ENCODE results near the gene SUB1.
"Not testable (repeated sequence)": the region's sequence is repeated elsewhere in the genome, so short reads cannot be mapped to it uniquely, and the experiment has no call there.

SUB1 gene

DNA sequence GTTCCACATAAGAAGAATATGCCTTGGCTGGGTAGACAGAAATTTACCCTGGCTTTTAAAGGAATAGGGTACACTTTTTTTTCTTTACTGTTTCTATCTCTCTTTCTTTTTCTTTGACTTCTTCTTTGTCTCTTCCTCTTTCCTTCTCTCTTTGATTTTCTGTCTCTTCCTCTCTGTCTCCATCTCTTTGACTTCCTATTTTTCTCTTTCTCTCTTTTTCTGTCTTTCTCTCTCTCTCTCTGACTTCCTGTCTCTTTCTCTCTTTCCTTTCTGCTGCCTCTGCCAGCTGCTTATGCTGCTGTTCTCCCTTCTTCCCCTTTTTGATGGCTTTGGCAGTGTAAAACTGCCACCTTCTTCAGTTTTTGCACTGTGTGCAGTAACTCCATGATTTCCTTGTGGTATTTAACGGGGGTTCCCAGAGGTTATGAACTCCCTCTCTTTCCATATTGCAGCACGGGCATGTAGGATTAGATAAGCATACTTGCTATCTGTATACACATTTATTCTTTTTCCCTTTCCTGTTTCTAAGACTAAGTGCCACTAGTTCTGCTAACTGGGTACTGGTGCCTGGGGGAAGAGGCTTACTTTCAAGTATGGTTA, 31.1 kb upstream of the SUB1 start:
- not testable (repeated sequence) for H3K4me1 Mint-ChIP-seq (ENCODE audit: low read depth); H3K27ac Mint-ChIP-seq; H3K4me3 Mint-ChIP-seq; H3K9me3 Mint-ChIP-seq; H3K27me3 Mint-ChIP-seq; H3K36me3 Mint-ChIP-seq (ENCODE audit: low read depth)

DNA sequence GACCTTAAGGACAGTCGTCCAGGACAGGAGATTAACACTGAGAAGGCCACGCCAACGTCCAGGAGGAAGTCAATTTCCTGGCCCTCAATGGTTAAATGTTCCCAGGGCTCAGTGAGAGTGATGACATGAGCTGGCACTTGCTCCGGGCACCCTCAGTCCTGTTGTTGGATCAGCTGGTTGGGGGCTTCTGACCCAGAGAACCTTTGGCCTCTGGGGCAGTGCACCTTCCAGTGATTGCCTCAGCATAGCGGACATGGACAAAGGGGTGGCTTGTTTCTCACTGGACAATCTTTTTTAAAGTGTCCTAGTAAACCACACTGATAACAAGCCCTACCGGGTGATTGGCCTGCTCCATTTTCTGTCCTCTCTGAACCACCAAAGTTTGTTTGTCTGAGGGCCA, 28.8 kb upstream of the SUB1 start:
- H3K9me3 Mint-ChIP-seq; H3K4me1 Mint-ChIP-seq (ENCODE audit: low read depth); H3K27ac Mint-ChIP-seq; H3K4me3 Mint-ChIP-seq; H3K27me3 Mint-ChIP-seq; H3K36me3 Mint-ChIP-seq (ENCODE audit: low read depth): not testable (repeated sequence)

DNA sequence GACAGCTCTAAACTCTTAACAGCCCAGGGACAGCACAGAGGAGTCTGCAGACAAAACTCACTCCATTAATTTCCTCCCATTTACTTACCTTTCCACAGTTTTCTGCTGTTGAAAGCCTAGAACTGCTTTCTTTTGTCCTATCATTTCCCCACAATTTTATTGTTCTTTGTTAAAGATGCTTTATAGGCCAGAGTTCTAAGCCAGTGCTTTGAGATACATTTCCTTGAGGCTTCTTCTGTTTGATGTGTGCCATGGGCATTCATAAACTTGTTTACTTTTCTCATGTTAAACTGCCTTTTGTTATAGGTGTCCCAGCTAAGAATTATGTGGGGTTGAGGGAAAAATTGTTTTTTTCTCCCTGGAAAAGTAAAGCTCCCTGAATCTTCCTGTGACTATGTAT, 25.9 kb upstream of the SUB1 start:
- H3K4me1 Mint-ChIP-seq (ENCODE audit: low read depth): peaks cover under 1% of the 10 kb centered on the region
- H3K9me3 Mint-ChIP-seq: no peaks in the 10 kb centered on the region
- H3K36me3 Mint-ChIP-seq (ENCODE audit: low read depth): no peaks in the 10 kb centered on the region
- no peak overlapping the region for H3K27ac Mint-ChIP-seq
- no peak overlapping the region for H3K4me3 Mint-ChIP-seq
- H3K27me3 Mint-ChIP-seq: no peaks in the 10 kb centered on the region

DNA sequence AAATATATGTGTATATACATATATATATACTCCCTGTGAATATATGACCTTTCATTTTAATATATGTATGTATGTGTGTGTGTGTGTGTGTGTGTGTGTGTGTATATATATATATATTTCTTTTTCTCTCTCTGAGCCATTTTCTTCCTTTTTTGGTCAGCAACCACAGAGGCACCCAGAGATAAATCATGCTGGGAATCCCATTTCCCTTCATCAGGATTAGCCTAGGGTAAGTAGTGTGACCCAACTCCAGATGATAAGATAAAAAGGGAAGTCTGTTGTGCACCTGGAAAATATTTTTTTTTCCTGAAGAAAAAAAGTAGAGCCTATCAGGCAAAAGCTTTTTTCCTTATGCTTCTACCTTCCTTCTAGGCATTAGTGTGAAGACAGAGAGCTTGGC, 25.4 kb upstream of the SUB1 start:
- Mint-ChIP-seq H3K4me1 (ENCODE audit: low read depth) (no peaks in the 10 kb centered on the region), H3K27me3 (no peaks in the 10 kb centered on the region), H3K9me3 (no peaks in the 10 kb centered on the region), H3K4me3 (no peak overlapping the region), H3K27ac (no peak overlapping the region), H3K36me3 (ENCODE audit: low read depth) (no peaks in the 10 kb centered on the region)

DNA sequence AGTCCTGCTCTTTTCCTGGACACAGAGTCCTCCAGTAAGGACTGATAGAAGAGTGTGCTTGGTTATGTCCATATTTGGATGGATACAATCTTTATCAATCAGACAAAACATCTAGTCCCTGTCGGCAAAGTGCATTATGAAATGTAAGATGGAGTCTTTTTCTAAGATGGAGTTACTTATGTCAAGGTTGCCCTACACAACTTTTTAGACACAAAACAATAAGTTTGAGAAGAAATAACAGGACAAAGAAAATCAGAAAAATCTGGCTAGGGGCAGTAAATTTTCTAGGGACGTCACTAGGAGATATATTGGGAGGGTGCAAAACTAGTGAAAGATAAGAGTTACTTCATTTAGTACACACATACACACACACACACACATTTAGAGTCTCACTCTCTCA, 23.3 kb upstream of the SUB1 start:
- no peak overlapping the region for H3K27ac Mint-ChIP-seq
- H3K4me1 Mint-ChIP-seq (ENCODE audit: low read depth): no peaks in the 10 kb centered on the region
- H3K4me3 Mint-ChIP-seq: no peak overlapping the region

DNA sequence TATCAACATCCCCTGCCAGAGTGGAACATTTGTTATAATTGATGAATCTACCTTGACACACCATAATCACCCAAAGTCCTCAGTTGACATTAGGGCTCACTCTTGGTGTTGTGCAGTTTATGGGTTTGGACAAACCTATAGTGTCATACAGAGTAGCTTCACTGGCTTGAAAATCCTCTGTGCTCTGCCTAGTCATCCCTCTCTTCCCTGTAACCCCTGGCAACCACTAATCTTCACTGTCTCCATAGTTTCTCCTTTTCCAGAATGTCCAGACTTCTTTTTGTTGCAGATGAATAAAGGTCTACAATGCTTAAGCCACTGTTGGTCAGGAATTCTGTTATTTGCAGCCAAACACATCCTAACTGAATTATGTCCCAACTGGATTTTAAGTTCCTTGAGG, 22.5 kb upstream of the SUB1 start:
- no peaks in the 10 kb centered on the region for H3K9me3 Mint-ChIP-seq
- no peaks in the 10 kb centered on the region for H3K36me3 Mint-ChIP-seq (ENCODE audit: low read depth)
- H3K27ac Mint-ChIP-seq: no peak overlapping the region
- H3K4me1 Mint-ChIP-seq (ENCODE audit: low read depth): no peaks in the 10 kb centered on the region
- no peaks in the 10 kb centered on the region for H3K27me3 Mint-ChIP-seq
- no peak overlapping the region for H3K4me3 Mint-ChIP-seq

More for the DNA sequence above, 23.3 kb upstream of the SUB1 start:
- H3K9me3 Mint-ChIP-seq: no peaks in the 10 kb centered on the region
- no peaks in the 10 kb centered on the region for H3K36me3 Mint-ChIP-seq (ENCODE audit: low read depth)
- H3K27me3 Mint-ChIP-seq: no peaks in the 10 kb centered on the region

DNA sequence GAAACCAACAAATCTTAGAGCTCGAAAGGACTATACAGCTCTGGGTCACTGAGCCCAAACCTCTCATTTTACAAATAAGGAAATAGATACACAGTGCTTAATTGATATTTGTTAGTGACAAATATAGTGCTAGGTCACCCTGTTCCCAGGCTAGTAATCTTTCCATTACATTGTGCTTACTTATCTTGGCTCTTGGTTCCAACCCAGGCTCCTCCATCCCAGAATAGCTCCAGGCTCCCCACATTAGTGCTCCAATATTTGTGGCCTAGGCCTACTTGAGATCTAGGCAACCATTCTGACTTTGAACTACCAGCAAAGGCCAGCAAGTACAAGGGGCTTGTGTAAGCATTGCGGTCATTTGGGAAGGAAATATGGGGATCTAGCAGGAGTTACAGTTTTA, 21.7 kb upstream of the SUB1 start:
- H3K36me3 Mint-ChIP-seq (ENCODE audit: low read depth): no peaks in the 10 kb centered on the region
- no peak overlapping the region for H3K4me3 Mint-ChIP-seq
- no peaks in the 10 kb centered on the region for H3K4me1 Mint-ChIP-seq (ENCODE audit: low read depth)
- H3K27ac Mint-ChIP-seq: no peak overlapping the region
- H3K27me3 Mint-ChIP-seq: no peaks in the 10 kb centered on the region
- H3K9me3 Mint-ChIP-seq: no peaks in the 10 kb centered on the region

DNA sequence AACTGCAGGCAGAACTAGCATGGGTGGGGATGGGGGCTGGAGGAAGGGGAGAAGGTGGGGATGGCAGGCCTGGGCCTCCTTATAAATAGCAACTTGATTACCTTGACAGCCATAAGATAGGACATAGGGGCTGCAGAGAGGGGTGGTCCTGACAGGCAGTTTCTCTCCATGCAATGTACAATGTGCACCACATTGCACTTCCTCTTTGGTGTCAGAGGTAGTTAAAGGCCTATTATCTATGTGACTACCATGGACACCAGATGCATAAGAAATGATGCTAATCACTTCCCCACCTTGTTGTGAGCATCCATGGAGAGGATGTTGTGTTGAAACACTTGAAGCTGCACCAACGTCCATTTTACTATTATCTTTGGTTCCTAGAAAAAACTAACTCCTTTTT, 20.2 kb upstream of the SUB1 start:
- no peak overlapping the region for H3K4me3 Mint-ChIP-seq
- H3K4me1 Mint-ChIP-seq (ENCODE audit: low read depth): no peaks in the 10 kb centered on the region
- H3K36me3 Mint-ChIP-seq (ENCODE audit: low read depth): no peaks in the 10 kb centered on the region
- no peak overlapping the region for H3K27ac Mint-ChIP-seq
- H3K9me3 Mint-ChIP-seq: no peaks in the 10 kb centered on the region
- H3K27me3 Mint-ChIP-seq: no peaks in the 10 kb centered on the region

DNA sequence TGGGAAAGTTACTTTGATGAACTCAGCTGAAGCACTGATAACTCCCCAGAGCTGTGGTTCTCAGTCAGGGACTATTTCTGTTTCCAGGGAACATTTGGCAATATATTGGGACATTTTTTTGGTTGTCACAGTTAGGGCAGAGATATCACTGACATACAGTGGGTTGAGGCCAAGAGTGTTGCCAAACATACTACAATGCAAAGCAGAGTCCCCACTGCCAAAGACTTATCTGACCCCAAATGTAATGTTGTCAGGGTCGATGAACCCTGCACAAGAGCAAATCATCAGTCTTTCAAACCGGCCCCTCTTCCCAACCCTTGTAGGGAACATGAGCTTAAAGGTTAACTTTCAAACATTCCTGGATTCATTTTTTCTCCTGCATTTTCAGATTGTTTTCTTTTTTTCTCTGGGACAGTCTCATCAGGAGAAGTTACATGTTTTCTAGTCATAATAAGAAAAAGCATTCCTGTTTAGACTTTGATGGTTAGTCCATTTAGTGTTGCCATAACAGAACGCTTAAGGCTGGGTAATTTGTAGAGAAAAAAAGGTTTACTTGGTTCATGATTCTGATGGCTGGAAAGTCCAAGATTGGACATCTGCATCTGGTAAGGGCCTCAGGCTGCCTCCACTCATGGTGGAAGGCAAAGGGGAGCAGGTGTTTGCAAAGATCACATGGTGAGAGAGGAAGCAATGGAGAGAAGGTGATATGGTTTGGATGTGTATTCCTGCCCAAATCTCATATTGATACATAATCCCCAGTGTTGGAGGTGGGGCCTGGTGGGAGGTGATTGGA, 18.8 kb upstream of the SUB1 start:
- H3K4me1 Mint-ChIP-seq (ENCODE audit: low read depth): no peaks in the 10 kb centered on the region
- H3K9me3 Mint-ChIP-seq: no peaks in the 10 kb centered on the region
- H3K4me3 Mint-ChIP-seq: no peak overlapping the region
- no peak overlapping the region for H3K27ac Mint-ChIP-seq
- H3K27me3 Mint-ChIP-seq: no peaks in the 10 kb centered on the region
- no peaks in the 10 kb centered on the region for H3K36me3 Mint-ChIP-seq (ENCODE audit: low read depth)

DNA sequence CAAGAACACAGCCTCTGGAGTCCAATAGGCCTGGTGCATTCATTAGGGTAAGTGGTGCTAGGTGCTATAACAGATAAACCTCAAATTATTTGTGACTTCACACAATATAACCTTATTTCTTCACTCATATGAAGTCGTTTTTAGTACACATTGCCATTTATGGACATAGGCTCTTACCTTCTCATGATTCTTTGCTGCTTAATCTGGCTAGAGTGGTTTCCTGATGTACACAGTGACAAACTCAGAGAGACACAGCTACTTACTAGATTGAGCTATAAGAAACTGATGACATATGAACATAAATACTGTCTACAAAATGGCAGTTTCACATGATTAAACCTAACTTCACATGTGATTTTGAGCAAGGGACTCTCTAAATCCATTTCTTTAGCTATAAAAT, 14.2 kb upstream of the SUB1 start:
- H3K36me3 Mint-ChIP-seq (ENCODE audit: low read depth): no peaks in the 10 kb centered on the region
- no peaks in the 10 kb centered on the region for H3K27me3 Mint-ChIP-seq
- no peaks in the 10 kb centered on the region for H3K4me1 Mint-ChIP-seq (ENCODE audit: low read depth)
- no peak overlapping the region for H3K27ac Mint-ChIP-seq
- no peaks in the 10 kb centered on the region for H3K9me3 Mint-ChIP-seq
- H3K4me3 Mint-ChIP-seq: no peak overlapping the region

DNA sequence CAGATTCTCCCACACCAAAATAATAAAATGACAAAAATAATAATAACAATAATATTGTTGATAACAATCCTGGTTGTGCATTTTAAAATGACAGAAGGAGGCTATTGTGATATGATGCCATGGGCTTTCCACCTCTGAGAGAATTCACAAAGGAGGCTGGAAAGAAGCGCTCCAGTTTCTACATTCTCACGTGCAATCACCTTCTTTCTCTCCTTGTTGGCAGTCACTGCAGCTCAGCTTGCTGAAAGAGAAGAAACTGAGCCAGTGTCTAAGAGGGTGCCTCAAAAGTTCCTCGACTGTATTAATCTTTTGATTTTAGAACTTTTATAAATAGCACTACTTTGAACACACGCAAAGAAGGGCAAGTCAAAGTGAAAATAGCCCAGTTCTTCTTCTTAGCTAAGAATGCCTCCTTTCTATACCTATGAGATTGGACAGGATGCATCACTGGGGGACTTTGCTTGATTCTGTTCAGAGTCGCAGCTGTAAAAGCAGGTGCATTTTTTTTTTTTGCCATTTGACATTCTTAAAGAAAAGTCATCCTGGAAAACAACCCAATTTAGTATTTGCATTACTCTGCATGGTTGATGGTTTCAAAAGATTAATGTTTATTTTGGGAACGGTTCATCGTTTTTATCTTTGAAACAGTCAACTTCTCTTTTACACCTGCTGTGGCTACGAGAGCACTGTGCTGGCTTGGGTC, 12.4 kb upstream of the SUB1 start:
- Mint-ChIP-seq H3K4me1 (ENCODE audit: low read depth) (no peaks in the 10 kb centered on the region), H3K36me3 (ENCODE audit: low read depth) (no peaks in the 10 kb centered on the region), H3K27me3 (no peaks in the 10 kb centered on the region), H3K27ac (no peak overlapping the region), H3K4me3 (no peak overlapping the region), H3K9me3 (no peaks in the 10 kb centered on the region)

DNA sequence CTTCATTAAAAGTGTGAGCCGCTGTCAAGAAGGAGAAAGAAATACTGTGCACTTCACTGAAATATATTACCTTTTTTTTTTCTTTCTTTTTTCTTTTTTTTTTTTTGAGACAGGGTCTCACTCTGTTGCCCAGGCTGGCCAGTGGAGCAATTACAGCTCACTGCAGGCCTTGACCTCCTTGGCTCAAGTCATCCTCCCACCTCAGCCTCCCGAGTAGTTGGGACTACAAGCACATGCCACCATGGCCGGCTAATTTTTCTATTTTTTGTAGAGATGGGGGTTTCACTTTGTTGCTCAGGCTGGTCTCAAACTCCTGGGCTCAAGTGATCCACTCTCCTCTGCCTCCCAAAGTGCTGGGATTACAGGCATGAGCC, 11.9 kb upstream of the SUB1 start:
- not testable (repeated sequence) for H3K4me1 Mint-ChIP-seq (ENCODE audit: low read depth); H3K36me3 Mint-ChIP-seq (ENCODE audit: low read depth); H3K27ac Mint-ChIP-seq; H3K27me3 Mint-ChIP-seq; H3K4me3 Mint-ChIP-seq; H3K9me3 Mint-ChIP-seq

DNA sequence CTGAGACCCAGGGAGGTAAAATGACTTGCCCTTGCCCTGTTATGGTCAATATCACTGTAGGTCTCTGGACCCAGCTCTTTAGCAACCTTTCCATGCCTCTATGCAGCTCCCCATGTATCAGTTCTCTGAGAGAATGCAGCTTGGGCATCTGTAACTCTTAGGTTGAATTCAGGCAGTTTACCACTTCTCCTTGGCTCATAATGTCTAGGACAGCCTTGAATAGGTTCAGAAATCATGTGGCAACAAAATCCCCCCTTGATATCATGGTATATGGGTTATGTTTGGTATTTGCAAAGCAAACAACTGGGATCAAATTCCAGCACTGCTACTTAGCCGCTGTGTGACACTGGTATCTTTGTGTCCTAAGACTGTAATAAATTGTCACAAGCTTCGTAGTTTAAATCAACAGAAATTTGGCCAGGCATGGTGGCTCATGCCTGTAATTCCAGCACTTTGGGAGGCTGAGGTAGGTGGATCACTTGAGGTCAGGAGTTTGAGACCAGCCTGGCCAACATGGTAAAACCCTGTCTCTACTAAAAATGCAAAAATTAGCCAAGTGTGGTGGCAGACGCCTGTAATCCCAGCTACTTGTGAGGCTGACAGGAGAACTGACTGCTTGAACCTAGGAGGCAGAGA, 10.7 kb upstream of the SUB1 start:
- no peaks in the 10 kb centered on the region for H3K27me3 Mint-ChIP-seq
- H3K4me1 Mint-ChIP-seq (ENCODE audit: low read depth): peaks cover 3% of the 10 kb centered on the region
- no peaks in the 10 kb centered on the region for H3K36me3 Mint-ChIP-seq (ENCODE audit: low read depth)
- no peak overlapping the region for H3K4me3 Mint-ChIP-seq
- H3K27ac Mint-ChIP-seq: no peak overlapping the region
- H3K9me3 Mint-ChIP-seq: no peaks in the 10 kb centered on the region

DNA sequence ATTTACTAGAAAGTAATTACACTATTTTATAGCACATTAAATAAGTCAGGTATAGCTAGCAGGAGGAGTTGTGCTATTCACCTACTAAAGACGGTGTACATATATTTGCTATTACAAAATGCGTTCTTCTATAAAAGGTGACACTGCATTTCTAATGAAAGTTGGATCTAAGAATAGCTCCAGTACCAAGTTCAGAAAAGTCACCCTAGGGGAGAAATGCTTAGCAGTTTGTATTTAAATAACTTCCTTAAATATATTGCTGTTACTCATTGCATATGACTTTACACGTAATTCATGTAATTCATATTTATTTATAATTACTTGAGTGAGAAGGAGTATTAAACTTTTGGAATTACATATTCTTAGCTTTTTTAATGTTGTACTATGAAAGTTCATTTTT, 7.0 kb upstream of the SUB1 start:
- no peaks in the 10 kb centered on the region for H3K27me3 Mint-ChIP-seq
- H3K4me1 Mint-ChIP-seq (ENCODE audit: low read depth): peaks cover 17% of the 10 kb centered on the region
- H3K4me3 Mint-ChIP-seq: no peak overlapping the region
- no peaks in the 10 kb centered on the region for H3K9me3 Mint-ChIP-seq
- H3K27ac Mint-ChIP-seq: no peak overlapping the region
- H3K36me3 Mint-ChIP-seq (ENCODE audit: low read depth): no peaks in the 10 kb centered on the region

DNA sequence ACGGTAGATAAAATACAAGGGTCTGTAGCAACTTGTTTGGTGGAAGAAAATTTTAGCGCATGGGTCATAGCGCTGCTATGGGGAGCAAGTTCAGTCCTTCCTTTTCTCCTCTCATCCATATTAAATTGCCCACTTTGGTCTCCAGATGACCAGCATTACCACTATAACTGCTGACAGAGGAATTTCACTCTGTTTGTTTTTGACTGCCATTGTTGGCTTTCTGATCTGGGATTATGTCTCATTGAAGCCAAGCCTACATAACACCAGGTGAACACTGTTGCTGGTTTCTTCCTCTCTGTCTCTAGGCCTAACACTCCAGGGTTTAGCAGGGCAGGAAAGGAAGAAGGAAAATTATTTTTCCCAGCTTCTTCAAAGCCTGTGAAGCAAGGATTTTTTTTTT, 6.6 kb upstream of the SUB1 start:
- Mint-ChIP-seq H3K36me3 (ENCODE audit: low read depth) (no peaks in the 10 kb centered on the region), H3K27ac (no peak overlapping the region), H3K9me3 (no peaks in the 10 kb centered on the region), H3K4me1 (ENCODE audit: low read depth) (peaks cover 21% of the 10 kb centered on the region), H3K27me3 (no peaks in the 10 kb centered on the region), H3K4me3 (no peak overlapping the region)
